IMR-90 (cell line): ENCODE data around the gene NDUFV2.
A peak's percentile ranks its signal among the peaks of the same experiment; 100 is the strongest.

Experiments used
- BHLHE40 ChIP-seq: fragments of 150-350 bp; IDR thresholded peaks from 2 replicates; pipeline ENCODE4 v1.6.1; 2016; ENCODE audit warnings: mild to moderate bottlenecking, low read depth, low read length
- CEBPB ChIP-seq: IDR thresholded peaks from 2 replicates; pipeline ENCODE4 v1.6.1; 2012; ENCODE audit warnings: low read depth, low read length, improper control_type of control experiment
- CHD1 ChIP-seq: IDR thresholded peaks from 2 replicates; pipeline ENCODE4 v1.6.1; 2012; ENCODE audit warnings: low read depth, low read length, improper control_type of control experiment
- FOS ChIP-seq: fragments of 150-350 bp; IDR thresholded peaks from 2 replicates; pipeline ENCODE4 v1.6.1; 2016; ENCODE audit warnings: low read depth, low read length
- MAFK ChIP-seq: IDR thresholded peaks from 2 replicates; pipeline ENCODE4 v1.6.1; 2012; ENCODE audit warnings: low read depth, low read length, improper control_type of control experiment
- MAZ ChIP-seq: IDR thresholded peaks from 2 replicates; pipeline ENCODE4 v1.6.1; 2012; ENCODE audit warnings: low read depth, mild to moderate bottlenecking, low read length, improper control_type of control experiment, moderate library complexity, borderline replicate concordance
- MXI1 ChIP-seq: IDR thresholded peaks from 2 replicates; pipeline ENCODE4 v1.6.1; 2012; ENCODE audit warnings: low read depth, mild to moderate bottlenecking, low read length, moderate library complexity, borderline replicate concordance
- POLR2A ChIP-seq: IDR thresholded peaks from 2 replicates; pipeline ENCODE4 v1.6.1; 2012; ENCODE audit warnings: mild to moderate bottlenecking, low read depth, low read length
- RCOR1 ChIP-seq: IDR thresholded peaks from 2 replicates; pipeline ENCODE4 v1.6.1; 2012; ENCODE audit warnings: mild to moderate bottlenecking, low read length, improper control_type of control experiment; ENCODE audit not compliant: insufficient replicate concordance
- RFX5 ChIP-seq: IDR thresholded peaks from 2 replicates; pipeline ENCODE4 v1.8.0; 2012; ENCODE audit warnings: low read depth, mild to moderate bottlenecking, low read length, moderate library complexity
- SMC3 ChIP-seq: fragments of 150-350 bp; IDR thresholded peaks from 2 replicates; pipeline ENCODE4 v1.6.1; 2016; ENCODE audit warnings: low read depth, mild to moderate bottlenecking, antibody characterized with exemption, low read length, moderate library complexity
- TF ChIP-seq, protein P1 (sequence below): conservative IDR thresholded peaks from 2 replicates; pipeline ENCODE4 v1.5.1; 2012; ENCODE audit warnings: mild to moderate bottlenecking, low read depth, low read length, improper control_type of control experiment
- TF ChIP-seq, protein P2 (sequence below): fragments of 150-350 bp; IDR thresholded peaks from 2 replicates; pipeline ENCODE4 v1.6.1; 2016; ENCODE audit warnings: low read depth, mild to moderate bottlenecking, low read length, moderate library complexity, borderline replicate concordance
- TF ChIP-seq, protein P3 (sequence below): fragments of 150-350 bp; IDR thresholded peaks from 2 replicates; pipeline ENCODE4 v1.6.1; 2017; ENCODE audit warnings: mild to moderate bottlenecking, antibody characterized with exemption, low read length, low read depth

DNA sequence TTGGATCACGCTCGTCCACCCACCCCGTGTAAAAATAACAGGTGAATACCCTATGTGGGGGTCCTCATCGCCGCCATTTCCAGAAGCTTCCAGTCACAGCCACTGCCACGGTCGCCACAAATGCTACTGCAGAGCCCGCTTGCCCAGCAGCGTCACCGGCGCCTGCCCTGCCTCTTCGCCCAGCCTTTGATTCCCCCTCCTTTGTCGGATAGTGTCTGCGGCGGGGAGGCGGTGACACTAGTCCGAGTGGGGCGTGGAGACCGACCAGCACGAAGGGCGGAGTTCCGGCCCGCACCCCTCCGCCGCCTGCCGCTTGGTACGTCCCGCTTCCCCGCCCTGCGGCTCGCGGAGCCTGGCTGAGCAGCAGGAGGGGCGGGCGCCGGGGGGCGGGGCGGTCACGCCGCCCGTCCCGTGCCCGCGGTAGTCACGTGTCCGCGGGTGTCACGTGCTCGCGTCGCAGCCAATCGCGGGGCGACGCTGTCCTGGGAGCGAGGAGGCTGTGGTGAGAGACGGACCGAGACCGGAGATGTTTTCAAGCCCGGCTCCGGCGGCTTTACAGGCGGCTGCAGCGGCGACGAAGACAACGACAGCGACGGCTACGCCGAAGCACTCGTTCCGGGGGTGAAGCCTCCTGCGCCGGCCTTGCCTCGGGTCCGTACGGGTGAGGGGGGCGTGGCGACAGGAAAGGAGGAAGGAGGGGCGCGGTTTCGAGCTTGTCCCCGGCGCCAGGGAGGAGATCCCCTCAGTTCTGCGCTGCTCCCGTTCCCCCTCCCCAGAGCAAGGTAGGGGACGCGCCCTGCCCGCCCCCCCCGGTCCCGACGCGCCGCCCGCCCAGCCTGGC is 34.0 kb downstream of the NDUFV2 start, which contains the start of gene ANKRD12:
- no peak; the same call in 1 of the 2 replicates for TF ChIP-seq CHD1
- TF ChIP-seq, protein P1, sequence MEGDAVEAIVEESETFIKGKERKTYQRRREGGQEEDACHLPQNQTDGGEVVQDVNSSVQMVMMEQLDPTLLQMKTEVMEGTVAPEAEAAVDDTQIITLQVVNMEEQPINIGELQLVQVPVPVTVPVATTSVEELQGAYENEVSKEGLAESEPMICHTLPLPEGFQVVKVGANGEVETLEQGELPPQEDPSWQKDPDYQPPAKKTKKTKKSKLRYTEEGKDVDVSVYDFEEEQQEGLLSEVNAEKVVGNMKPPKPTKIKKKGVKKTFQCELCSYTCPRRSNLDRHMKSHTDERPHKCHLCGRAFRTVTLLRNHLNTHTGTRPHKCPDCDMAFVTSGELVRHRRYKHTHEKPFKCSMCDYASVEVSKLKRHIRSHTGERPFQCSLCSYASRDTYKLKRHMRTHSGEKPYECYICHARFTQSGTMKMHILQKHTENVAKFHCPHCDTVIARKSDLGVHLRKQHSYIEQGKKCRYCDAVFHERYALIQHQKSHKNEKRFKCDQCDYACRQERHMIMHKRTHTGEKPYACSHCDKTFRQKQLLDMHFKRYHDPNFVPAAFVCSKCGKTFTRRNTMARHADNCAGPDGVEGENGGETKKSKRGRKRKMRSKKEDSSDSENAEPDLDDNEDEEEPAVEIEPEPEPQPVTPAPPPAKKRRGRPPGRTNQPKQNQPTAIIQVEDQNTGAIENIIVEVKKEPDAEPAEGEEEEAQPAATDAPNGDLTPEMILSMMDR, result no peak
- TF ChIP-seq, protein P2, sequence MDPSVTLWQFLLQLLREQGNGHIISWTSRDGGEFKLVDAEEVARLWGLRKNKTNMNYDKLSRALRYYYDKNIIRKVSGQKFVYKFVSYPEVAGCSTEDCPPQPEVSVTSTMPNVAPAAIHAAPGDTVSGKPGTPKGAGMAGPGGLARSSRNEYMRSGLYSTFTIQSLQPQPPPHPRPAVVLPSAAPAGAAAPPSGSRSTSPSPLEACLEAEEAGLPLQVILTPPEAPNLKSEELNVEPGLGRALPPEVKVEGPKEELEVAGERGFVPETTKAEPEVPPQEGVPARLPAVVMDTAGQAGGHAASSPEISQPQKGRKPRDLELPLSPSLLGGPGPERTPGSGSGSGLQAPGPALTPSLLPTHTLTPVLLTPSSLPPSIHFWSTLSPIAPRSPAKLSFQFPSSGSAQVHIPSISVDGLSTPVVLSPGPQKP, result no peak
- TF ChIP-seq MAFK, result no peak
- no peak for TF ChIP-seq CEBPB
- TF ChIP-seq POLR2A, result peak; percentile 93
- TF ChIP-seq BHLHE40, result peak; percentile 99
- peak; percentile 95 for TF ChIP-seq MAZ
- TF ChIP-seq MXI1, result peak; percentile 42; the same call in 1 of the 2 replicates
- TF ChIP-seq FOS, result peak; percentile 75
- TF ChIP-seq, protein P3, sequence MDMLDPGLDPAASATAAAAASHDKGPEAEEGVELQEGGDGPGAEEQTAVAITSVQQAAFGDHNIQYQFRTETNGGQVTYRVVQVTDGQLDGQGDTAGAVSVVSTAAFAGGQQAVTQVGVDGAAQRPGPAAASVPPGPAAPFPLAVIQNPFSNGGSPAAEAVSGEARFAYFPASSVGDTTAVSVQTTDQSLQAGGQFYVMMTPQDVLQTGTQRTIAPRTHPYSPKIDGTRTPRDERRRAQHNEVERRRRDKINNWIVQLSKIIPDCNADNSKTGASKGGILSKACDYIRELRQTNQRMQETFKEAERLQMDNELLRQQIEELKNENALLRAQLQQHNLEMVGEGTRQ, result peak; percentile 99
- TF ChIP-seq RFX5, result no peak
- TF ChIP-seq RCOR1, result no peak
- TF ChIP-seq SMC3, result no peak
